GM19328 (cell line): Measurements from ENCODE around the gene GSN.

Experiments
- ATAC-seq: cut with Tn5 transposase; IDR thresholded peaks from one replicate; pipeline ENCODE4 v1.9.1; 2021; ENCODE audit warnings: mild to moderate bottlenecking, moderate library complexity; ENCODE audit not compliant: unreplicated experiment

The GSN gene

GRCh38 chr9:121272401-121272948 lies 4.5 kb downstream of the GSN start:
- ATAC-seq = no peak

DNA sequence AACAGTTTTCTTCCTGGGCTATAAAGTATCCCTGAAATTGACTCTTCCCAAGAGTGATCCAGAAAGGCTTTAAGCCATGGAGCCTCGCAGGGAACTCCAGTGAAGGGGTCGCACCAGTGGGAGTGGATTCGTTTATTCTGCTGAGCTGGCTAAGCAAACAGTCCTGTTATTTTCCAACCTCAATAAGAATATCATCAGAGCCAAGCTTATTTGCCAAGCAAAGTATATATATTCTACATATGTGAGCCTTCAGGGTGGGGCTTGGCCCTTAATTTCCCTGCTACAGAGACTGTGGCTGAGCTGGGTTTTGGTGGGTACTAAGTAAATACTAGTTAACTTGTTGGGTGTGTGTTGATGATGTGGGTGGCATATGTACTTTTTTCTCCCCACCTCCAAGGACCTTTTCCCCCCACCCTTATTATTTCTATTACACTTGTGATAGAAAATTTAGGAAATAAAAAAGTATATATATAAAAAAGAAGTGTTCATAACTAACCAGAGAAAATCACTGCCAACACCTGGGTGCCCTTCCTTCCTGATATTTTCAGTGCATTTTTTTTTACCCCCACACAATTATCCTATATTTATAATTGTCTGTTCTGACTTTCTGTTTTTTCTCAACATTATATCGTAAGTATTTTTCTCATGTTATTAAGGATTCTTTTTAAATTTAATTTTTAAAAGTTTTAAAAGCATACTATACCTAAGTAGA lies 5.3 kb downstream of the GSN start:
- ATAC-seq = no peak

DNA sequence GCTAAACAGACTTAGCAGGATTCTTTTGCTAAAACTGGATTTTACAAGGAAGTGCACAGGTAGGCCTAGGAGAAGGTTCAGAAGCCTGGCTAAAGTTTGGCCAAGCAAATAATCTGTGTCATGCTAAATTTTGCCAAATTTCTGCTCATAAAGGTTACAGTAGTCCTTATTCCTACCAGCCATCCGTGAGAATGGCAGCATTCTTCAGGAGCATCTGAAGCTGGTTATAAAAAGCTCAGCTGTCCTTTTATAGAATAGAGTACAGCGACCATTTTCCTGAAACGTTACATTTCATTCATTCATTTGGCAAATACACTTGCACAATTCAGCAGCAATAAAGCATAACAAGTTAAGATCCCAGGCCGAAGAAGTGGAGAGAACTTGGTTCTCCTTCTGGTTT lies 6.9 kb downstream of the GSN start:
- ATAC-seq = no peak

DNA sequence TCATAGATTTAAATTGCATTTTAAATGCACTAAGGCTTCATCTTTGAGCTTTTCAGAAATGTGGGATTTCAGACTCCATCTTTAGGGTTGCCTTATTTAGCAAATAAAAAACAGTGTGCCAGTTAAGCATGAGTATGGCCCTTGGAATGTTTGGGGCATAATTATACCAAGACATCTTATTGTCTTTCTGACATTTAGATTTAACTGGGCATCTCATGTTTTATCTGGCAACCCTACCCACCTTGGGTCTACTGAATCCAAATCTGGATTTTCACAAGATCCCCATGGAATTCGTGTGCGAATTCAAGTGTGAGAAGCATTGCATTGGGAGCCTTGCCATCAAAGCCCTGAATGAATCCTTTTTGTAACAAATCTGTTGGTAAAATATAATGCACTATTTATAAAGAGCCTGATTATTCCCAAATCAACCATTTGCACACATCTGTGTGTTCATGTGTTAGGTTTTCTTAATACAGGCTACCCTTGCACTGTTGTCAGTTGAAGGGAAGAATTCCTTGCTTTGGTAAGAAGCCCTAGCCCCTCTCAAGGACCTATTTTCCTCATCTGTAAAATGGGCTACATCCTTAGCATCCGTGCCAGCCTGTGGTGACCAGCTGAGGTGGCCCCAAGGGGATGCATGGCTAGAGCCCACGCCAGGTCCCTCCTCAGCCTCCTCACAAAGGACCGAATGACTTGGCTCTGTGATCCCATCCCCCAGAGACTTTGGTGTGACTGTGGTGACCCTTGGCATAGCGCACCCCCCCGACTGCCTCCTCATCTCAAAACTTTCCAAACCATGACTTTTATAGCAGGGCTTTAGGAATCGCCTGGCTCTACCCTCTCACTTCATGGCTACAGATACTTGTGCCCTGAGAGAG lies 8.1 kb downstream of the GSN start:
- ATAC-seq = no peak

DNA sequence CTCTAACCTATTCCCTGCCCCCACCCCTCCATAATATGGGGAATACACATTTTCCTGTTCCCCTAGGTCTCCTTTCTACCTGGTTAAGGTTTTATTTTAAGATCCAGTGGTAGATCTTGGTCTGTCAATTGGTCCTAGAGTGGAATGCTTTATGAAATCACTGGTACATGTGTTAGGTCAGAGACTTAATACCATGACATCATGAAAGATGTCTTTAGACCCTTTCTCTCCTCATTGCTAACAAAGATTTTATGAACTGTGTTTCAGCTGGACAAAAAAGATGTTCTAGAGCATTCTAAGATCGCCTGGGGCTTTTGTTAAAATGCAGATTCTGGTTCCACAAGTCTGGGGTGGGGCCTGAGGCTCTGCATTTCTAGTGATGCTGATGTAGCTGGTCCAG lies 9.1 kb downstream of the GSN start:
- ATAC-seq = no peak

DNA sequence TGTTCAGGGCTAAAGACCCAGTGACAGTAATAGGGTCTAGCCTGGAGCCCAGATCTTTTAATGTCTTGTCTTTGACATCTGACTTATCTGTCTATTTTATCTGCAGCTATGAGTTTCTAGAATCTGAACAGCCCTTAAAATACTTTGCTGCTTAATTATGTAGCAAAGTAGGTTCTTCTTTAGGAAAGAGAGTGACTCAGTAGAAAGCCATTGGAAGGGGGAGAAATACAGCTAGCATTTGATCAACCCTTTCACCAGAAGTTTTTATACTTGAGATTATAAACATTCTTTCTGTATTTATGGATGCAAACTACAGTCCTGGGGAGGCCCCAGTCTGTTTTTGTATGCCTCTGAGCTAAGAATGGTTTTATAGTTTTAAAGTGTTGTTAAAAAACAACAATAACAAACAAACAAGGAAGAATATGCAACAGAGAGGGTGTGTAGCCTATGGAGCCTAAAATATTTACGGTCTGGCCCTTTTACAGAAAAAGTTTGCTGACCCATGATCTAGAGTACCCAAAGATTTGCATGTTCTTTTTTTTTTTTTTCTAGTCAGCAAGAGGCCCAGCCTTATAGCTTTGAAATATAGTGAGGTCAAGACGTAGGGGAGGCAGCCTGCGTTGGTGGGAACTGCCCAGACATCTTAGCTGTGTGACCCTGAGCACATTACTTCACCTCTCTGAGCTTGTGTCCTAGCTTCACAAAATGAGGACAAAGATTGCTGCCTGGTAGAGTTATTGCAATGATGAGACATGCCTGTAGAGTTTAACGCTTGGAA lies 9.7 kb downstream of the GSN start:
- no peak for ATAC-seq

- ATAC-seq = no peak
These were observed 10.7 kb downstream of the GSN start for GRCh38 chr9:121278477-121279261.

GRCh38 chr9:121279776-121280388 lies 11.9 kb downstream of the GSN start:
- ATAC-seq = no peak

GRCh38 chr9:121280715-121281613 lies 13.0 kb downstream of the GSN start:
- ATAC-seq = no peak

DNA sequence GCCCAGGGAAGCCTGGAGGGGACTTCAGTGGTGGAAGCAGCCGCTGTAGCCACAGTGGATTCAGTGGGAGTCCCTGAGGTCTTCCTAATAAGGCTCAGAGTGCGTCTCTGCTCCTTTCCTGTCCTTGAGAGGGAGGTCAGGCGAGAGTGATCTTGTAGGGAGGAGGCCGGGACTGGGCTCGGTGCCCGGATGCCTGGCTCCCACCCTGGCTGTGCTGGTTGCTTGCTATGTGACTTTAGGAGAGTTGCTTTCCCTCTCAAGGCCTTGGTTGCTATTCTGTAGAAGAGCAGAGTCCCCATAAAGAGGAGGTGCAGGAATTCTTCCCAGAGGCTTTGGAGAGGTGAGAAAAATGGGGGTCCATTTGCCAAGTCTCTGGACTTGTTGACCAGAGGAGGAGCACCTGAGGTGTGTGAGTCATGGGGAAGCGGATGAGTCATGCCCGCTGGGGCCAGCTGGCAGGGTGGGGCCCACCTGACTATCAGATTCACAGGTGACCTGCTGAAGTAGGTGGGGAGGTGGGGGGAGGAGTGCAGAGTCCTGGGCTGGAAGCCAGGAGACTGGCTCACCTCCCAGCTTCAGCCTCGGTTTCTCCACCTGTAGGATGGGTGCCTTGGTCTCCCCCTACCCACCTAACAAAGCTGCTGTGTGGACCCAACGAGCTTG lies 13.8 kb downstream of the GSN start:
- ATAC-seq = no peak

GRCh38 chr9:121282277-121283079 lies 14.5 kb downstream of the GSN start:
- no peak for ATAC-seq

DNA sequence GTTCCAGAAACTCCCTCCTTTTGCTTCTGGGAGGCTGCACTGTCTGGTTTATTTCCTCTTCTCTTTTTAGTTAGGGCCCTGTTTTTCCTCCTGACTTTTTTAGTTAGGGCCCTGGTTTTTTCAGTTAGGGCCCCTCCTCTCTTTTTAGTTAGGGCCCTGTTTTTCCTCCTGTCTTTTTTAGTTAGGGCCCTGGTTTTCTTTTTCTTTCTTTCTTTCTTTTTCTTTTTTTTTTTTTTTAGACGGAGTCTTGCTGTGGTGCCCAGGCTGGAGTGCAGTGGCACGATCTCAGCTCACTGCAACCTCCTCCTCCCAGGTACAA lies 15.1 kb downstream of the GSN start:
- ATAC-seq = no peak

DNA sequence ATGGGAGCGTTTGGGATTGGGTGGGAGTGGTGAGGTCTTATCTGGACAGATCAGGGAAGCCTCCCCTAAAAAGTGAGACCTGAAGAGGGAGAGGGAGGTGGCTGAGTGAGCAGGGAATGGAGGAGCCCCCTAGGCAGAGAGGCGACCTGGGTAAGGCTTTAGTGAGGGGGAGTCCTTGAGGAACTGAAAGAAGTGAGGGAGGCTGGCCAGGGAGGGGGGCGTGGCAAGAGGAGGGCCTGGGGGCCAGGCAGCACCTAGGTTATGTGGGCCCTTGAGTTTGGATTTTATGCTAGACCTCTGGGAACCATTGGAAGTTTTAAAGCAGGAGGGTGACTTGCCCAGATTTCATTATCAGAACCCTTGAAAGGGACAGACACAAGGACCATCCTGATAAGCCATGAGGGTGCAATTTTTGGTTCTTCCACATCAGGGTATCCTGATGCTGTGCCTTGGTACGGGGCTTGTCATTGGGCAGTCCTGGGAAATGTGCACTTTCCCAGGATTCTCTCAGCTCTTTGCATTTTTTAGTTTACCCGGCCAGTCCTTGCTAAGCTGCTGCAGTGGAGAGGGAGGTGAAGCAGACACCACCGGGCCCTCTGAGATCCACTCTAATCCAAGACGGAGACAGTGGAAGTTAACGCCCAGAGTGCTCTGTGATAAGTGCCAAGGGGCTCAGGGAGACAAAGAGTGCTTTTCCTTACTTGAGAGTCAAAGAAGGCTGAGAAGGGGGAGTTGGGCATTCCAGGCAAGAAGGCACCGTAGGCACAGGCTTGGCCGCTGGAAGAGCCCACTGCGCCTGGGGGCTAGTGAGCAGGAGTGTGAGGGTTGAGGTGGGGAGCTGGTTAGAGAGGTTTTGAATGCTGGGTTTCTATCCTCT lies 16.1 kb downstream of the GSN start:
- ATAC-seq = no peak

DNA sequence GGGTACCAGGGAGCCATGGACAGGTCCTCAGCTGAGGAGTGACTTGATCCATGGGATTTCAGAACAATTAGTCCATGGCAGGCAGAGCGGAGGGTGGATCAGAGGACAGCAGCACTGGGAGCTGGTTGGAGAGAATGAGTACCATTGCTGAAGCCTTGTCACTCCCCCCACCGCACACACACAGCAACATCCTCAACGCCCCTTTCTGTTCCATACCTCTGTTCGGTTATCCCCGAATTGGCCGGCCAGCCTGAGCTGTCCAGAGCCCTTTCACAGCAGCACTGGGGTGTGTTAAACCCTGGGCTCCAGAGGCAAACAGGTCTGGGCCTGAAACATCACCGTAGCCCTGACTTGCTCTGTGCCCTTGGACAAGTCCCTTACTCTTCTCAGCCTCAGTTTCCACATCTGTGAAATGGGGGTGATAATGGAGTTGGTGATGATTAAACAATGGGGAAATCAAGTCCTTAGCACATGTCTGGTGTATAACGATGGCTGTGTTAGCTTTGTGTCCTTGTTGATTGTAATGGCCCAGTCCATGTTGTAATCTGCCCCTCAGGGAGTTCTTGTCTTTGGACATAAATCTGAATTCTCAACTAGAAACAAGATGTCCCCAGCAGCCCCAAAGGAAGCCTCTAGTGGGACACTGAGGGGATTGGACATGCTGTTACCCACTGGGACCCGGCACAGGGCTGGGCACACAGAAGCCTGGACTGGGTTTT lies 16.9 kb downstream of the GSN start:
- ATAC-seq = no peak

GRCh38 chr9:121285835-121286687 lies 18.1 kb downstream of the GSN start:
- no peak for ATAC-seq

DNA sequence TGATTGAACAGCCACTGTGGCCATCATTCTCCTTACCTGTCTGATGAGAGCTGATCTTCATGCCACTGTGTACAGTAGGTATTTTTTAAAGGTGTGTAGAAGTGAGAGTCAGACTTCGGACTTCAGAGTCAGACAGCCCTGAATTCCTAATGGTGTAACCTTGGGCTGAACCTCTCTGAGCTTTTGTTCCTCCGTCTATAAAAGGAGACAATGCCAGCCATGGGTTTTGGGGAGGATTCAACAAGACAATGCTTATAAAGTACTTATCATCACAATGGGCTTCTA lies 18.7 kb downstream of the GSN start:
- ATAC-seq = no peak
